ENCODE results near the gene SLC23A1.

DNA sequence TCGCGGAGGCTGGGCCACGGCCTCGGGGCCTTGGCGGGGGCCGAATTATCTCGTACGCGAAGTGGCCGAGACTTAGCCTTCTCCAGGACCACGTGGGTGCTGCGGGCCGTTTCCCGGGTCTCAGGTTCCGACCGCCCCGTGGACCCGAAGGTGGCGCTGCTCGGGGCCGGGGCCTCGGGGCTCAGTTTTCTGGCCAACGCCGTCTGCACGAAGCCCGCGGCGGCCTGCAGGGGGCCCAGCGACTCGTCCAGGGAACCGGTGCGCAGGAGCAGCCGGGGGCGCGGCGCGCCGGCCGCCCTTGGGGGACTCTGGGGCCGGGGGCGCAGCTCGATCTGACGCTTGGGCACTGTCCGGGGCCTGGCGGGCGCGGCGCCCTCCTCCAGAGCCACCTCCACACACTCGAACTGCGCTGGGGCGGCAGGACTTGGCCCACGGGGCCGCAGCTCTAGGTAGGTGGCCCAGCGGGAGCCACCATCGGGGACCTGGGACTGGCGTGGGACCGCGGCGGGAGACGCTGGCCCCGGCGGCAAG is 11.1 kb upstream of the SLC23A1 start:
- TF ChIP-seq, protein P1, sequence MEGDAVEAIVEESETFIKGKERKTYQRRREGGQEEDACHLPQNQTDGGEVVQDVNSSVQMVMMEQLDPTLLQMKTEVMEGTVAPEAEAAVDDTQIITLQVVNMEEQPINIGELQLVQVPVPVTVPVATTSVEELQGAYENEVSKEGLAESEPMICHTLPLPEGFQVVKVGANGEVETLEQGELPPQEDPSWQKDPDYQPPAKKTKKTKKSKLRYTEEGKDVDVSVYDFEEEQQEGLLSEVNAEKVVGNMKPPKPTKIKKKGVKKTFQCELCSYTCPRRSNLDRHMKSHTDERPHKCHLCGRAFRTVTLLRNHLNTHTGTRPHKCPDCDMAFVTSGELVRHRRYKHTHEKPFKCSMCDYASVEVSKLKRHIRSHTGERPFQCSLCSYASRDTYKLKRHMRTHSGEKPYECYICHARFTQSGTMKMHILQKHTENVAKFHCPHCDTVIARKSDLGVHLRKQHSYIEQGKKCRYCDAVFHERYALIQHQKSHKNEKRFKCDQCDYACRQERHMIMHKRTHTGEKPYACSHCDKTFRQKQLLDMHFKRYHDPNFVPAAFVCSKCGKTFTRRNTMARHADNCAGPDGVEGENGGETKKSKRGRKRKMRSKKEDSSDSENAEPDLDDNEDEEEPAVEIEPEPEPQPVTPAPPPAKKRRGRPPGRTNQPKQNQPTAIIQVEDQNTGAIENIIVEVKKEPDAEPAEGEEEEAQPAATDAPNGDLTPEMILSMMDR (IDR thresholded peaks at IDR 0.05) = no peak
- TF ChIP-seq POLR2A (IDR thresholded peaks at IDR 0.05) = no peak

All from testis (tissue), 2 donors.